Skeletal muscle tissue (tissue), 4 donors: Measurements from ENCODE around the gene CAMKK1. TPM values are rescaled to one million over a fixed set of nuclear protein-coding genes. Genes with fewer than 3 reads are reported as not detected.

Experiments
- H3K27ac ChIP-seq: one replicate; pipeline ENCODE4 v1.7.0; 2013; ENCODE audit warnings: mild to moderate bottlenecking, low read depth, low read length, inconsistent platforms
- H3K27me3 ChIP-seq, 3 donors: one replicate each; pipeline ENCODE4 v1.7.0; 2013; ENCODE audit warnings: low read length in 3 of 3; ENCODE audit not compliant: control insufficient read depth in 3 of 3, insufficient read depth in 3 of 3
- H3K36me3 ChIP-seq, 3 donors: one replicate each; pipeline ENCODE4 v1.7.0; 2013; ENCODE audit warnings: low read length in 3 of 3; ENCODE audit not compliant: control insufficient read depth in 3 of 3, insufficient read depth in 3 of 3
- H3K4me1 ChIP-seq, 3 donors: one replicate each; pipeline ENCODE4 v1.7.0; 2013; ENCODE audit warnings: low read length in 3 of 3, mild to moderate bottlenecking in 3 of 3; ENCODE audit not compliant: control insufficient read depth in 3 of 3, insufficient read depth in 3 of 3
- H3K4me3 ChIP-seq, 3 donors: one replicate each; pipeline ENCODE4 v1.7.0; 2013; ENCODE audit warnings: low read length in 3 of 3
- H3K9ac ChIP-seq, 3 donors: one replicate each; pipeline ENCODE4 v1.7.0; 2013; ENCODE audit warnings: low read length in 3 of 3, mild to moderate bottlenecking in 3 of 3, moderate library complexity in 2 of 3, low read depth in 1 of 3
- H3K9me3 ChIP-seq, 3 donors: one replicate each; pipeline ENCODE4 v1.7.0; 2013; ENCODE audit warnings: low read length in 3 of 3; ENCODE audit not compliant: control insufficient read depth in 3 of 3
- total RNA-seq: library from RNA; depleted of rRNA; stranded (reverse); fragments of >200 nt; gene quantifications from one replicate; pipeline ENCODE4 v1.2.3, GENCODE V29; 2014
- donor health status: Osteomylitis.

Gene CAMKK1
- total RNA-seq, 1 donor from 2014 or later = 4.2 TPM

- Histone ChIP-seq H3K9me3 (no peaks in the 10 kb centered on the region), H3K9ac (no peak overlapping the region), H3K27me3 (no peaks in the 10 kb centered on the region), H3K4me3 (no peak overlapping the region), H3K36me3 (no peaks in the 10 kb centered on the region), H3K27ac (no peak overlapping the region), H3K4me1 (peaks cover 3 to 8% (median 4%) of the 10 kb centered on the region in 3 donors)
Observed at GRCh38 chr17:3910420-3911270, 17.8 kb upstream of the CAMKK1 start.

- Histone ChIP-seq H3K27ac (no peak overlapping the region), H3K9ac (no peak overlapping the region), H3K4me3 (no peak overlapping the region), H3K4me1 (peaks cover 0 to 8% (median 4%) of the 10 kb centered on the region in 3 donors), H3K9me3 (no peaks in the 10 kb centered on the region), H3K36me3 (no peaks in the 10 kb centered on the region), H3K27me3 (no peaks in the 10 kb centered on the region)
Observed at GRCh38 chr17:3909257-3909656, 16.4 kb upstream of the CAMKK1 start.

- H3K36me3 ChIP-seq = no peaks in the 10 kb centered on the region
- no peak overlapping the region for H3K4me3 ChIP-seq
- H3K9me3 ChIP-seq = no peaks in the 10 kb centered on the region
- H3K9ac ChIP-seq = no peak overlapping the region
- no peak overlapping the region for H3K27ac ChIP-seq
- no peaks in the 10 kb centered on the region for H3K4me1 ChIP-seq
- no peaks in the 10 kb centered on the region for H3K27me3 ChIP-seq
Observed at GRCh38 chr17:3907483-3908216, 14.8 kb upstream of the CAMKK1 start.

- Histone ChIP-seq H3K9me3 (no peaks in the 10 kb centered on the region), H3K27me3 (no peaks in the 10 kb centered on the region), H3K27ac (no peak overlapping the region), H3K36me3 (no peaks in the 10 kb centered on the region), H3K9ac (no peak overlapping the region), H3K4me3 (no peak overlapping the region), H3K4me1 (no peaks in the 10 kb centered on the region)
Observed at GRCh38 chr17:3906881-3907280, 14.0 kb upstream of the CAMKK1 start.

DNA sequence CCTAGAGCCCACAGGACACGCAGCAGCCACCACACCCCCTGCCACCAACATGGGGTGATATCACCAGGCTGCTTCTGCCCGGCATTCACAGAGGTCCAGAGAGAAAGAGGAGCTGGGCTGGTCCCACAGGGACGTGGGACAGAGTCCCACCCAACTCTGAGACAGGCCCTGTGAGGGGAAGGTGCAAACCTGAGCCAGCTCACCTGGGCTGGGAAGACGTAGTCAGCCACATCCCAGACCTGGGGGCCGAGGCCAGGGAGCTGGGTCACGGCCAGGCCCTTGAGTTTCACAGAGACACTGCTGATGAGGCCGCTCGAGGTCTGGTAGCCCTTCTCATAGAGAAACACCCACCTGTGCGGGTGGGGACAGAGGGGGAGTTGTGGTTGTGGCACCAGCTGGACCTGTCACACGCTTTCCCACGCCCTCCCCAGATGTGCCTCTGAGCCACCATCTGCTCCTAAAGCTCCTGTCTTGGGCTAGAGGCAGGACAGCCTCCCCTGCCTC, 12.2 kb upstream of the CAMKK1 start:
- H3K27me3 ChIP-seq = no peaks in the 10 kb centered on the region
- no peaks in the 10 kb centered on the region for H3K9me3 ChIP-seq
- no peak overlapping the region for H3K4me3 ChIP-seq
- no peaks in the 10 kb centered on the region for H3K4me1 ChIP-seq
- no peaks in the 10 kb centered on the region for H3K36me3 ChIP-seq
- H3K27ac ChIP-seq = no peak overlapping the region
- H3K9ac ChIP-seq = no peak overlapping the region

DNA sequence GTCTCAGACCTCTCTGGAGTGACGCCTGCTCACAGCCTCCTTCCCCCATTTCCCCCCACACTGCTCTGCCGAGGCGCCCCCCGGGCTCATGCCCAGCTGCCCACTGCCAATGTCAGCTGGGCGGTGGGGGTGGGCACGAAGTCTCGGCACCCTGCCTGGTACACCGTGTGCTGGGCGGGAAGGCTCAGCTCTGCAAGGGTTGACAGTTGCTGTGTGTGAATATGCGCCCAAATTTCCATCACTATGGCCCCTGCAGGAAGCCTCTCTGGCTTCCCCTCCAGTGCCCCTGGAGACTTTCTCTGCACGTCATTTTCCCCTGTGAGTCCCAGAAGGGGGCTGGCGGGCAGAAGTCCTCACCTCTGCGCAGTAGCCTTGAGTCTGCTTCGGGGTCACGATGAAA, 11.6 kb upstream of the CAMKK1 start:
- Histone ChIP-seq H3K27ac (no peak overlapping the region), H3K27me3 (no peaks in the 10 kb centered on the region)

GRCh38 chr17:3903881-3904290, 11.0 kb upstream of the CAMKK1 start:
- no peak overlapping the region for H3K27ac ChIP-seq
- H3K27me3 ChIP-seq = no peaks in the 10 kb centered on the region
- no peaks in the 10 kb centered on the region for H3K9me3 ChIP-seq
- no peaks in the 10 kb centered on the region for H3K4me1 ChIP-seq
- no peaks in the 10 kb centered on the region for H3K36me3 ChIP-seq
- no peak overlapping the region for H3K4me3 ChIP-seq
- H3K9ac ChIP-seq = no peak overlapping the region

More for the DNA sequence above, 11.6 kb upstream of the CAMKK1 start:
- H3K9me3 ChIP-seq = no peaks in the 10 kb centered on the region
- H3K4me3 ChIP-seq = no peak overlapping the region
- H3K36me3 ChIP-seq = no peaks in the 10 kb centered on the region
- no peaks in the 10 kb centered on the region for H3K4me1 ChIP-seq
- no peak overlapping the region for H3K9ac ChIP-seq

DNA sequence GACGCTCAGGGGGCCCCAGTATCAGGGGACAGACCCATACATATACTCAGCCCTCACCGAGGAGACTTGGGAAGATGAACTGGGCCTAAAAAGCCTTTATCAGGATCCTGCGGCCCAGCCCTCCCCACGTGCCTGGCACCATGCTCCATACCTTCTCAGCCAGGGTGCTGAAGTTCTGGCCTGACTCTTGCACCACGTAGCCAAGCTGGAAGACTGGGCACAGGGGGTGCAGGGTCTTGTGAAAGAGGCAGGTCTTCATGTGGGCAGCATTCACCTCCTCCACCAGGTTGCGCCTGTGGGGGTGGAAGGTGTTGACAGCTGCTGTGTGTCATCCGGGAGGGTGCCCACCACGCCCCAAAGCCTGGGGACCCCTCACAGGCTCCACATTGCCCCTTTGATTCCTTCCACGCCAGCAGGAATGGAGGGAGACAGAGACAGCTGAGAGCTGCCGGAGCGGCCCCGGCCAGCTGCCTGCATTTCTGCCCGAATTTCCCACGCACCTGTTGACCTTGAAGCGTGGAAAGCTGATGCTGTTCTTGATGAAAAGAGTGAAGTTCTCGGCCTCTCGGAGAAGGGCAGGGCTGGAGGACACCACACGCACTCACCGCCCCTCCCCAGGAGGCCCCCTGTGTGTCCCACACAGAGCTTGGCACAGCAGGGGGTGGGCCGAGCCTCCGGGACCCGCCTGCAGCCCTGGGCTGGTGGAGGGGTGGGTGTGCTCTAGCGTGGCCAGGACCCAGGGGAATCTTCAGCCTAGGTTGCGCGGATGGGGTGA, 10.4 kb upstream of the CAMKK1 start:
- no peaks in the 10 kb centered on the region for H3K36me3 ChIP-seq
- no peaks in the 10 kb centered on the region for H3K9me3 ChIP-seq
- H3K4me1 ChIP-seq = no peaks in the 10 kb centered on the region
- no peak overlapping the region for H3K27ac ChIP-seq
- H3K9ac ChIP-seq = no peak overlapping the region
- no peaks in the 10 kb centered on the region for H3K27me3 ChIP-seq
- H3K4me3 ChIP-seq = no peak overlapping the region

DNA sequence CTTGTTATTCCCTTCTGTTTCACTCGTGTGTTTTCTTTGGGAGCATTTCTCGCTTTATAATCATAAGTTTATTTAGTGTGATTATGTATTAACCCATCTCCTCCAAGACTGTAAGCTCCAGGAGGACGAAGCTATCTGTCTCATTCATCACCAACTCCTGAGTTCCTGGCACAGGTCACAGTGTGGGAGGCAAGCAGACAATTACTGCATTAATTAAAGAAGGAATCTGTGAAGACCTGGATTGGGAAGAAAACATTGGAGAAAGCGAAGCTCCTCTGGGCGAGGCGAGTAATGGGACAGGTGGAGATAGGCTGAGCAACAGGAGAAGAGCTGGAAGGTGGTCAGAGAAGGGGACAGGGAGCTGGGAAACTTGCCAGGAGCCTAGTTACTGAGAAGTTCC, 7.8 kb upstream of the CAMKK1 start:
- Histone ChIP-seq H3K36me3 (no peaks in the 10 kb centered on the region), H3K4me1 (peaks cover 3 to 8% (median 4%) of the 10 kb centered on the region in 3 donors), H3K4me3 (no peak overlapping the region), H3K9ac (no peak overlapping the region), H3K9me3 (no peaks in the 10 kb centered on the region), H3K27ac (no peak overlapping the region), H3K27me3 (no peaks in the 10 kb centered on the region)
